Natural killer cell (primary cell): ENCODE data around the gene ATP5PB. TPM values are rescaled to one million over a fixed set of nuclear protein-coding genes. Genes with fewer than 3 reads are reported as not detected.

Experiments used
- ATAC-seq, 3 donors: fragments of 150-1000 bp in 2 of 3; fragments of 200-7000 bp in 1 of 3; cut with Tn5 transposase; 1 replicate in 1 of 3; 2 replicates in 2 of 3; pipeline ENCODE4 v1.10.0; 2021; ENCODE audit warnings: mild to moderate bottlenecking in 2 of 3, moderate library complexity in 2 of 3
- DNase-seq, 2 donors: peaks; one replicate each; pipeline versions ENCODE4 v3.0.0 to v3.0.0-alpha.2; 2013 to 2021; ENCODE audit warnings: mixed read lengths in 1 of 2
- H3K27ac ChIP-seq: one replicate; pipeline ENCODE4 v1.5.1; 2013; ENCODE audit warnings: mild to moderate bottlenecking, low read length
- H3K27me3 ChIP-seq: one replicate; pipeline ENCODE4 v1.6.1; 2013; ENCODE audit warnings: low read length; ENCODE audit not compliant: control insufficient read depth, insufficient read depth
- H3K36me3 ChIP-seq: one replicate; pipeline ENCODE4 v1.6.1; 2013; ENCODE audit warnings: low read length; ENCODE audit not compliant: control insufficient read depth, insufficient read depth
- H3K4me1 ChIP-seq: one replicate; pipeline ENCODE4 v1.6.1; 2013; ENCODE audit warnings: low read length; ENCODE audit not compliant: control insufficient read depth, insufficient read depth
- H3K4me3 ChIP-seq: one replicate; pipeline ENCODE4 v1.5.1; 2013; ENCODE audit warnings: low read length
- H3K9me3 ChIP-seq: one replicate; pipeline ENCODE4 v1.6.1; 2013; ENCODE audit warnings: low read length; ENCODE audit not compliant: control insufficient read depth, insufficient read depth
- H3K27ac Mint-ChIP-seq, 2 donors: one replicate each; pipeline ENCODE4 v1.8.0; 2022; ENCODE audit warnings: mild to moderate bottlenecking in 2 of 2, mixed read lengths in 2 of 2, moderate library complexity in 1 of 2
- H3K27me3 Mint-ChIP-seq, 2 donors: one replicate each; pipeline ENCODE4 v1.8.0; 2022; ENCODE audit warnings: low read depth in 2 of 2, mixed read lengths in 2 of 2
- H3K36me3 Mint-ChIP-seq: one replicate; pipeline ENCODE4 v1.8.0; 2022; ENCODE audit warnings: mixed read lengths
- H3K4me1 Mint-ChIP-seq, 2 donors: one replicate each; pipeline ENCODE4 v1.8.0; 2022; ENCODE audit warnings: mixed read lengths in 2 of 2
- H3K4me3 Mint-ChIP-seq: one replicate; pipeline ENCODE4 v1.8.0; 2022; ENCODE audit warnings: mild to moderate bottlenecking, moderate library complexity, mixed read lengths
- H3K9me3 Mint-ChIP-seq, 2 donors: one replicate each; pipeline ENCODE4 v1.8.0; 2022; ENCODE audit warnings: mixed read lengths in 2 of 2
- WGBS: methylation state at CpG from one replicate; pipeline ENCODE4 v1.1.7; 2013; ENCODE audit warnings: missing lambda C conversion rate; ENCODE audit not compliant: insufficient coverage; 5-methylcytosine and 5-hydroxymethylcytosine counted together
- intact Hi-C: fragments of 100-400 bp; cut with micrococcal nuclease; formaldehyde crosslinking; loops from one replicate; pipeline ENCODE4 v1.14.2; 2022
- total RNA-seq, 4 donors: library from RNA; stranded (reverse); fragments of 120-200 nt in 1 of 4; gene quantifications; one replicate each; pipeline versions ENCODE4 v1.2.3 to v1.2.4, GENCODE V29; 2013 to 2022
- TF ChIP-seq, protein P1 (sequence below): fragments of 200-600 bp; IDR thresholded peaks from one replicate; pipeline ENCODE4 v1.8.0; 2022; ENCODE audit warnings: antibody characterized with exemption

ATP5PB gene
- total RNA-seq, 3 donors from 2014 or later (not counting 1 experiment from before 2014, with no cell fraction given) = 105 to 115 (median 105) TPM

DNA sequence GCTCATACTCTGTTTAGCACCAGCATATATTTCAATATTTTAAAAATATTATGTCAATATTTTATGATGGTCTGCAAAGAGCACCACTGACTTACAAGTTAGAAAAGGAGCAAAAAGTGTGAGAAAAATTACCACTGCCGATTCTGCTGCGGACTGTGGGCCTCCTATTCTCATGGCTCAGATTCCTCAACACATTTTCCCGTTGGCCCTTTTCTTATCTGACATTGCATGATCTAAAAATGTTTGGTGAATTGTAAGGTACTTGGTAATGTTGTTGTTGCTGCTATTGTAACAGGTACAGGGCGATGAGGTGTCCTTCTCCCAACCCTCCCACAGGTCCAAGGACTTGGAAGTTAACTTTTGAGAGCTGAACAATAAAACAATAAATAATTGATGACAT lies 25.3 kb downstream of the ATP5PB start:
- H3K4me1 ChIP-seq = peaks cover 64% of the 10 kb centered on the region
- H3K9me3 ChIP-seq = no peaks in the 10 kb centered on the region
- Mint-ChIP-seq H3K36me3 (peaks cover 12% of the 10 kb centered on the region), H3K4me3 (peak overlapping the region; percentile 97), H3K9me3 (no peaks in the 10 kb centered on the region), H3K27me3 (no peaks in the 10 kb centered on the region), H3K27ac (no peak overlapping the region), H3K4me1 (peaks cover 36 to 48% of the 10 kb centered on the region in 2 donors)
- TF ChIP-seq, protein P1, sequence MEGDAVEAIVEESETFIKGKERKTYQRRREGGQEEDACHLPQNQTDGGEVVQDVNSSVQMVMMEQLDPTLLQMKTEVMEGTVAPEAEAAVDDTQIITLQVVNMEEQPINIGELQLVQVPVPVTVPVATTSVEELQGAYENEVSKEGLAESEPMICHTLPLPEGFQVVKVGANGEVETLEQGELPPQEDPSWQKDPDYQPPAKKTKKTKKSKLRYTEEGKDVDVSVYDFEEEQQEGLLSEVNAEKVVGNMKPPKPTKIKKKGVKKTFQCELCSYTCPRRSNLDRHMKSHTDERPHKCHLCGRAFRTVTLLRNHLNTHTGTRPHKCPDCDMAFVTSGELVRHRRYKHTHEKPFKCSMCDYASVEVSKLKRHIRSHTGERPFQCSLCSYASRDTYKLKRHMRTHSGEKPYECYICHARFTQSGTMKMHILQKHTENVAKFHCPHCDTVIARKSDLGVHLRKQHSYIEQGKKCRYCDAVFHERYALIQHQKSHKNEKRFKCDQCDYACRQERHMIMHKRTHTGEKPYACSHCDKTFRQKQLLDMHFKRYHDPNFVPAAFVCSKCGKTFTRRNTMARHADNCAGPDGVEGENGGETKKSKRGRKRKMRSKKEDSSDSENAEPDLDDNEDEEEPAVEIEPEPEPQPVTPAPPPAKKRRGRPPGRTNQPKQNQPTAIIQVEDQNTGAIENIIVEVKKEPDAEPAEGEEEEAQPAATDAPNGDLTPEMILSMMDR = no peak
- 20% methylated on average over 3 of the region's 4 CpGs for WGBS
- peaks cover 17% of the 10 kb centered on the region for H3K36me3 ChIP-seq
- ATAC-seq (no peak), DNase-seq (no peak)
- H3K4me3 ChIP-seq = peak overlapping the region; percentile 60
- peak overlapping the region; percentile 79 for H3K27ac ChIP-seq
- H3K27me3 ChIP-seq = no peaks in the 10 kb centered on the region
- intact Hi-C loops = loop anchor here (2.0 to 10.0 kb wide), 3 partner anchors 32 to 280 kb away; partner anchors contain the start of gene DDX20

DNA sequence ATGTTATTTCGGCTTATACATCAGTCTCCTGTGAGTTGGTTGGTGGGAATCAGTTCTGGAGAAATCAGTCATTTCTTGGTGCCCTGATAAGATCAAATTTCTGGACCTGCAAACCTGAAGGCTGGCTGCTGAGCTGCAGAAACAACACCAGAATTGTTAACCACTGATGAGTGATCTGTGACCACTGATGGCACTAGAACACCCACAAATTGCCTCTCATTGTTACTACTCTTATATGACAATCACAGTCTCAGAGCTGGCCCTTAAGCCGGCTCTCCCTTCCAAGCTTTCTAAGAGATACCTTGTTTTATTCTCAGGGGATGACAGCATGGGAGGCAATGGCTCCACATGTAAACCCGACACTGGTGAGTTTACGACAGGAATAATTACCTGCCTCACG lies 26.4 kb downstream of the ATP5PB start:
- no peaks in the 10 kb centered on the region for H3K9me3 ChIP-seq
- Mint-ChIP-seq H3K9me3 (no peaks in the 10 kb centered on the region), H3K36me3 (peaks cover 12% of the 10 kb centered on the region), H3K27me3 (no peaks in the 10 kb centered on the region), H3K27ac (no peak overlapping the region), H3K4me3 (peak overlapping the region; percentile 97), H3K4me1 (peaks cover 36 to 48% of the 10 kb centered on the region in 2 donors)
- no peaks in the 10 kb centered on the region for H3K27me3 ChIP-seq
- DNase-seq (peak; percentile 26 to 49), ATAC-seq (peak in 2 of 3 donors; percentile 48 to 69)
- peaks cover 15% of the 10 kb centered on the region for H3K36me3 ChIP-seq
- H3K27ac ChIP-seq = peak overlapping the region; percentile 69
- 18% methylated on average over 5 of the region's 5 CpGs for whole genome bisulfite sequencing
- intact Hi-C loops = loop anchor here (1.0 to 10.0 kb wide), 5 partner anchors 31 to 279 kb away; partner anchors contain the start of gene DDX20
- peaks cover 53% of the 10 kb centered on the region for H3K4me1 ChIP-seq
- TF ChIP-seq, protein P1 = no peak
- H3K4me3 ChIP-seq = peak overlapping the region; percentile 60

DNA sequence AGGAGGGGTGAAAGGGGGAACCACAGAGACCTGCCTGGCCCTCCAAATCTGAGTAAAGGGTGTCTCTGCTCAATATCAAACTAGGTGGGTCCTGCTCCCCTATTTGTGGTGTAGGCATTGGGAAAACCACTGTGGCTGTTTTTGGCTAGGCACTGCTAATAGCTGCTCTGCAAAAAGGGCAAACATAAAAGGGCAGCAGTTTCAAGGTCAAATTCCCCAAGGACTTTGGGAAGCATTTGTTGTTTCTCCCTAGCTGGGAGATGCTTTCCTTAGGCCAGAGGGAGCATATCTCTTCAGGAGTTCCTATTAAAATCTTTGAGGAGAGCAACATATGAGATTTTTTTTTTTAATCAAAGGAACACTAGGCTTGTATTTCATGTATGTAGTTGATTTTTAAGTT lies 26.9 kb downstream of the ATP5PB start:
- intact Hi-C loops = loop anchor here (5.0 to 10.0 kb wide), 2 partner anchors 181 to 279 kb away; partner anchors contain the start of gene DDX20
- TF ChIP-seq, protein P1 = no peak
- H3K9me3 ChIP-seq = no peaks in the 10 kb centered on the region
- H3K9me3 Mint-ChIP-seq = no peaks in the 10 kb centered on the region
- peak overlapping the region; percentile 69 for H3K27ac ChIP-seq
- peaks cover 12% of the 10 kb centered on the region for H3K36me3 Mint-ChIP-seq
- H3K27me3 Mint-ChIP-seq = no peaks in the 10 kb centered on the region
- DNase-seq (no peak), ATAC-seq (no peak)
- H3K27me3 ChIP-seq = no peaks in the 10 kb centered on the region
- H3K4me1 ChIP-seq = peaks cover 51% of the 10 kb centered on the region
- peaks cover 36 to 48% of the 10 kb centered on the region in 2 donors for H3K4me1 Mint-ChIP-seq
- peak overlapping the region; percentile 97 for H3K4me3 Mint-ChIP-seq
- peaks cover 15% of the 10 kb centered on the region for H3K36me3 ChIP-seq
- H3K4me3 ChIP-seq = peak overlapping the region; percentile 60
- no peak overlapping the region for H3K27ac Mint-ChIP-seq
